LNCAP (cell line): ENCODE measurements around the gene TMEM127.

Experiments
- TF ChIP-seq, protein P1 (sequence below): fragments of 450-650 bp; IDR thresholded peaks from 2 replicates; pipeline ENCODE4 v1.5.1; 2017; ENCODE audit warnings: mild to moderate bottlenecking

TMEM127 gene

DNA sequence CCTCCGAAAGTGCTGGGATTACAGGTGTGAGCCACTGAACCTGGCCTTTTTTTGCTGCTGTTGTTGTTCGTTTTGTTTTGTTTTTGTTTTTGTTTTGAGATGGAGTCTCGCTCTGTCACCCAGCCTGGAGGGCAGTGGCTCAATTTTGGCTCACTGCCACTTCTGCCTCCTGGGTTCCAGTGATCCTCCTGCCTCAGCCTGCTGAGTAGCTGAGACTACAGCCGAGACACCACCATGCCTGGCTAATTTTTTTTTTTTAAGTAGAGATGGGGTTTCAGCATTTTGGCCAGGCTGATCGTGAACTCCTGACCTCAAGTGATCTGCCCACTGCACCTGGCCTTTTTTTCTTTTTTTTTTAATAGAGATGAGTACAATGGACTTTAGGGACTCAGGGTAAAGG is 22.0 kb downstream of the TMEM127 start:
- TF ChIP-seq, protein P1, sequence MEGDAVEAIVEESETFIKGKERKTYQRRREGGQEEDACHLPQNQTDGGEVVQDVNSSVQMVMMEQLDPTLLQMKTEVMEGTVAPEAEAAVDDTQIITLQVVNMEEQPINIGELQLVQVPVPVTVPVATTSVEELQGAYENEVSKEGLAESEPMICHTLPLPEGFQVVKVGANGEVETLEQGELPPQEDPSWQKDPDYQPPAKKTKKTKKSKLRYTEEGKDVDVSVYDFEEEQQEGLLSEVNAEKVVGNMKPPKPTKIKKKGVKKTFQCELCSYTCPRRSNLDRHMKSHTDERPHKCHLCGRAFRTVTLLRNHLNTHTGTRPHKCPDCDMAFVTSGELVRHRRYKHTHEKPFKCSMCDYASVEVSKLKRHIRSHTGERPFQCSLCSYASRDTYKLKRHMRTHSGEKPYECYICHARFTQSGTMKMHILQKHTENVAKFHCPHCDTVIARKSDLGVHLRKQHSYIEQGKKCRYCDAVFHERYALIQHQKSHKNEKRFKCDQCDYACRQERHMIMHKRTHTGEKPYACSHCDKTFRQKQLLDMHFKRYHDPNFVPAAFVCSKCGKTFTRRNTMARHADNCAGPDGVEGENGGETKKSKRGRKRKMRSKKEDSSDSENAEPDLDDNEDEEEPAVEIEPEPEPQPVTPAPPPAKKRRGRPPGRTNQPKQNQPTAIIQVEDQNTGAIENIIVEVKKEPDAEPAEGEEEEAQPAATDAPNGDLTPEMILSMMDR, result no peak

- TF ChIP-seq, protein P1, result no peak
Observed at GRCh38 chr2:96241900-96242611, 23.7 kb downstream of the TMEM127 start.

GRCh38 chr2:96241227-96241626 is 24.6 kb downstream of the TMEM127 start:
- TF ChIP-seq, protein P1, result no peak

- TF ChIP-seq, protein P1, result no peak
Observed at GRCh38 chr2:96240341-96241038, 25.3 kb downstream of the TMEM127 start.

DNA sequence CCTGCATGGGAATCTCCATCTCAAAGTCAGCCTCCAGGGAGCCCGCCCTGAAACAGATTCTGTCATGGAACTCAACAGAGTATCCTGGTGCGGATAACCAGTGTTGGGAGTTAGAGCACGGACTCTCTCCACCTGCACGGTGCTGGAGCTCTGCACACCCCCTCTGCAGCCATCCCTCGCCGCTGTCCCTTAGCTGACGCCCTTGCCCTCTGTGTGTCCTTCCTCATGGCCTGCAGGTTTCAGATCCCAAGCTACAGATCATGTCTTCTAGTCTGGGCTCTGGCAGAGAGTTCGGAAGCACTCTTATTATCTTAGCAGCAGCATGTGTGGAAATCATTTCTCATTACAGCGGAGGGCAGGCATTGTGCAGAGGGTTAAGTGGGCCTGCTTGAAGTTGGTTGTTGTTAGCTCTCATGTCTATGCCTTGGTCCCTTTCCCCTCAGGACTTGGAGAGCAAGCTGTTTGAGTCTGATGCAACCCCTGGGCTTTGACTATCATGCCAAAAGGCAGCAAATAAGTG is 26.0 kb downstream of the TMEM127 start:
- TF ChIP-seq, protein P1, result no peak

- TF ChIP-seq, protein P1, result no peak
Observed at GRCh38 chr2:96239091-96239490, 26.7 kb downstream of the TMEM127 start.

- TF ChIP-seq, protein P1, result no peak
Observed at GRCh38 chr2:96238266-96238665, 27.5 kb downstream of the TMEM127 start.
